Thymus (tissue), 11 donors: ENCODE results near the gene ZNF362. TPM values are rescaled to one million over a fixed set of nuclear protein-coding genes. Genes with fewer than 3 reads are reported as not detected.

Experiments used
- DNase-seq, 9 donors: peaks; one replicate each; pipeline ENCODE4 v3.0.0-alpha.2; 2013; ENCODE audit warnings: low spot score in 9 of 9, low read depth in 6 of 9, missing footprints in 1 of 9
- H3K27ac ChIP-seq, 2 donors: one replicate each; pipeline ENCODE4 v1.5.1; 2013; ENCODE audit warnings: control low read depth in 1 of 2, low read depth in 1 of 2, low read length in 1 of 2, mild to moderate bottlenecking in 1 of 2, moderate library complexity in 1 of 2
- H3K27me3 ChIP-seq, 2 donors: one replicate each; pipeline ENCODE4 v1.5.1; 2013; ENCODE audit warnings: low read length in 1 of 2; ENCODE audit not compliant: control insufficient read depth in 2 of 2, insufficient read depth in 1 of 2
- H3K36me3 ChIP-seq, 2 donors: one replicate each; pipeline ENCODE4 v1.5.1; 2013; ENCODE audit warnings: low read length in 1 of 2, mild to moderate bottlenecking in 1 of 2, moderate library complexity in 1 of 2; ENCODE audit not compliant: control insufficient read depth in 2 of 2, insufficient read depth in 2 of 2
- H3K4me1 ChIP-seq, 2 donors: one replicate each; pipeline ENCODE4 v1.5.1; 2013; ENCODE audit warnings: low read length in 2 of 2; ENCODE audit not compliant: control insufficient read depth in 2 of 2, insufficient read depth in 2 of 2
- H3K4me3 ChIP-seq, 2 donors: one replicate each; pipeline ENCODE4 v1.5.1; 2013; ENCODE audit warnings: low read length in 2 of 2, control low read depth in 1 of 2, mild to moderate bottlenecking in 1 of 2
- H3K9me3 ChIP-seq, 2 donors: one replicate each; pipeline ENCODE4 v1.5.1; 2013; ENCODE audit warnings: low read length in 1 of 2, mild to moderate bottlenecking in 1 of 2; ENCODE audit not compliant: control insufficient read depth in 2 of 2, insufficient read depth in 1 of 2
- WGBS: extraction: QIAGEN DNeasy Blood & Tissue Kit; methylation state at CpG from one replicate; pipeline ENCODE4 v1.1.7; 2013; 5-methylcytosine and 5-hydroxymethylcytosine counted together
- polyA plus RNA-seq: library from polyadenylated mRNA; stranded (reverse); fragments of 200-250 nt; gene quantifications from one replicate; pipeline ENCODE4 v1.2.3, GENCODE V29; 2013
- total RNA-seq: library from RNA; stranded (reverse); fragments of 120-200 nt; gene quantifications from one replicate; pipeline ENCODE4 v1.2.4, GENCODE V29; 2013
- donor health status: healthy.

ZNF362 gene
- total and polyA plus RNA-seq, 2 donors, result 11.0 to 18.3 TPM

GRCh38 chr1:33346927-33347649, 90.8 kb downstream of the ZNF362 start:
- Histone ChIP-seq H3K4me1 (peaks cover 33 to 39% of the 10 kb centered on the region in 2 donors), H3K9me3 (no peaks in the 10 kb centered on the region), H3K36me3 (peaks cover 11 to 13% of the 10 kb centered on the region in 2 donors), H3K27ac (peak overlapping the region; percentile 27 to 66), H3K4me3 (no peak overlapping the region), H3K27me3 (no peaks in the 10 kb centered on the region)
- WGBS, result 73% methylated on average over 2 of the region's 2 CpGs
- peak in 1 of 9 donors; percentile 31 for DNase-seq

- Histone ChIP-seq H3K4me1 (peaks cover 30 to 34% of the 10 kb centered on the region in 2 donors), H3K4me3 (peak overlapping the region in 1 of 2 donors; percentile 88), H3K36me3 (peaks cover 7 to 8% of the 10 kb centered on the region in 2 donors), H3K9me3 (no peaks in the 10 kb centered on the region), H3K27me3 (no peaks in the 10 kb centered on the region), H3K27ac (peak overlapping the region in 1 of 2 donors; percentile 0)
- no peak for DNase-seq
- WGBS, result 75% methylated on average over 5 of the region's 5 CpGs
These were observed 91.3 kb downstream of the ZNF362 start for GRCh38 chr1:33347650-33347992.

GRCh38 chr1:33348194-33348593, 91.9 kb downstream of the ZNF362 start:
- DNase-seq, result no peak
- Histone ChIP-seq H3K4me1 (peaks cover 28 to 30% of the 10 kb centered on the region in 2 donors), H3K27me3 (no peaks in the 10 kb centered on the region), H3K9me3 (no peaks in the 10 kb centered on the region), H3K27ac (peak overlapping the region in 1 of 2 donors; percentile 71), H3K36me3 (peaks cover 3 to 4% of the 10 kb centered on the region in 2 donors), H3K4me3 (peak overlapping the region; percentile 65 to 88)
- WGBS, result 94% methylated on average over 2 of the region's 2 CpGs

GRCh38 chr1:33348676-33349080, 92.4 kb downstream of the ZNF362 start:
- no peaks in the 10 kb centered on the region for H3K9me3 ChIP-seq
- WGBS, result 3% methylated on average over 11 of the region's 11 CpGs
- H3K27me3 ChIP-seq, result no peaks in the 10 kb centered on the region
- H3K4me3 ChIP-seq, result peak overlapping the region; percentile 65 to 88
- DNase-seq, result peak in 1 of 9 donors; percentile 51
- peaks cover under 1% of the 10 kb centered on the region in 2 donors for H3K36me3 ChIP-seq
- peak overlapping the region; percentile 40 to 71 for H3K27ac ChIP-seq
- H3K4me1 ChIP-seq, result peaks cover 28 to 32% of the 10 kb centered on the region in 2 donors

GRCh38 chr1:33349081-33349759, 92.9 kb downstream of the ZNF362 start:
- H3K4me3 ChIP-seq, result peak overlapping the region; percentile 65 to 88
- DNase-seq, result peak in 2 of 9 donors; percentile 44 to 66
- H3K9me3 ChIP-seq, result no peaks in the 10 kb centered on the region
- no peaks in the 10 kb centered on the region for H3K36me3 ChIP-seq
- peaks cover 29 to 37% of the 10 kb centered on the region in 2 donors for H3K4me1 ChIP-seq
- no peaks in the 10 kb centered on the region for H3K27me3 ChIP-seq
- H3K27ac ChIP-seq, result peak overlapping the region; percentile 40 to 87
- WGBS, result under 1% methylated on average over 78 of the region's 78 CpGs

- Histone ChIP-seq H3K27ac (peak overlapping the region; percentile 84 to 87), H3K36me3 (no peaks in the 10 kb centered on the region), H3K4me3 (peak overlapping the region; percentile 83 to 88), H3K4me1 (peaks cover 36 to 44% of the 10 kb centered on the region in 2 donors), H3K27me3 (no peaks in the 10 kb centered on the region), H3K9me3 (no peaks in the 10 kb centered on the region)
- under 1% methylated on average over 102 of the region's 104 CpGs for WGBS
- DNase-seq, result peak in 6 of 9 donors; percentile 67 to 89 (median 76)
These were observed 93.7 kb downstream of the ZNF362 start for GRCh38 chr1:33349778-33350610.

Other genes with a start within 250 kb of the ZNF362 start
- 156 TPM for gene AK2, start 219.6 kb upstream of the ZNF362 start, total RNA-seq
- gene AK2, start 219.6 kb upstream of the ZNF362 start, polyA plus RNA-seq, result 73.2 TPM
- gene AZIN2, start 175.3 kb upstream of the ZNF362 start, total RNA-seq, result 1.7 TPM
- 4.2 TPM for gene AZIN2, start 175.3 kb upstream of the ZNF362 start, polyA plus RNA-seq
- 1.8 TPM for gene TRIM62, start 74.4 kb upstream of the ZNF362 start, total RNA-seq
- gene TRIM62, start 74.4 kb upstream of the ZNF362 start, polyA plus RNA-seq, result 7.8 TPM
- not detected for gene A3GALT2, start 64.6 kb downstream of the ZNF362 start, total RNA-seq
- gene A3GALT2, start 64.6 kb downstream of the ZNF362 start, polyA plus RNA-seq, result not detected
- 35.0 TPM for gene PHC2, start 174.6 kb downstream of the ZNF362 start, total RNA-seq
- gene PHC2, start 174.6 kb downstream of the ZNF362 start, polyA plus RNA-seq, result 79.0 TPM
- gene ZSCAN20, start 216.2 kb downstream of the ZNF362 start, total RNA-seq, result 3.1 TPM
- gene ZSCAN20, start 216.2 kb downstream of the ZNF362 start, polyA plus RNA-seq, result 0.68 TPM